OCI-LY1 (cell line): Measurements from ENCODE around the gene FLRT1.

Source experiments
- CTCF ChIP-seq: fragments of 200-600 bp; sonication (generic), shearing (Covaris generic); IDR thresholded peaks from 2 replicates; pipeline ENCODE4 v1.5.1; 2017; ENCODE audit warnings: mild to moderate bottlenecking, antibody characterized with exemption, low read length, moderate library complexity, mixed read lengths
- EZH2 ChIP-seq: fragments of 200-600 bp; sonication (generic), shearing (Covaris generic); IDR thresholded peaks from 2 replicates; pipeline ENCODE4 v1.8.0; 2017; ENCODE audit warnings: borderline replicate concordance, mixed run types, mild to moderate bottlenecking, antibody characterized with exemption, low read length, moderate library complexity, mixed read lengths

- TF ChIP-seq EZH2: no peak
- TF ChIP-seq CTCF: no peak
These were observed 29.4 kb downstream of the FLRT1 start for GRCh38 chr11:64065141-64065465.
